Glomerular endothelial cell (primary cell): ENCODE data around the gene RAVER2. TPM values are rescaled to one million over a fixed set of nuclear protein-coding genes. Genes with fewer than 3 reads are reported as not detected.
"Not testable (repeated sequence)": the region's sequence is repeated elsewhere in the genome, so short reads cannot be mapped to it uniquely, and the experiment has no call there.

Experiments used
- DNase-seq: peaks from one replicate; pipeline ENCODE4 v3.0.0-alpha.2; 2011; ENCODE audit warnings: low read depth, low spot score; ENCODE audit errors: extremely low read depth
- total RNA-seq: library from RNA; depleted of rRNA; stranded (reverse); fragments of >200 nt; gene quantifications from 2 replicates; pipeline ENCODE4 v1.2.3, GENCODE V29; 2015

The RAVER2 gene
- 8.3 and 9.8 TPM in 2 replicates for total RNA-seq

- DNase-seq = no peak
These were observed at the start of gene RAVER2 for GRCh38 chr1:64744492-64745180. TSS of gene RAVER2 (plus strand) at chr1:64745075. CDS start at chr1:64745173, 98 bp downstream.

GRCh38 chr1:64696879-64697278 is 48.0 kb upstream of the RAVER2 start:
- no peak for DNase-seq

GRCh38 chr1:64699327-64699726 is 45.5 kb upstream of the RAVER2 start:
- no peak for DNase-seq

GRCh38 chr1:64701071-64701470 is 43.8 kb upstream of the RAVER2 start:
- DNase-seq = no peak

GRCh38 chr1:64701886-64702285 is 43.0 kb upstream of the RAVER2 start:
- DNase-seq = no peak

- not testable (repeated sequence) for DNase-seq
These were observed 42.2 kb upstream of the RAVER2 start for GRCh38 chr1:64702670-64703069.

GRCh38 chr1:64703600-64703999 is 41.3 kb upstream of the RAVER2 start:
- no peak for DNase-seq

- DNase-seq = no peak
These were observed 39.3 kb upstream of the RAVER2 start for GRCh38 chr1:64705591-64705990.

GRCh38 chr1:64711266-64711665 is 33.6 kb upstream of the RAVER2 start:
- DNase-seq = no peak

GRCh38 chr1:64712049-64712448 is 32.8 kb upstream of the RAVER2 start:
- DNase-seq = no peak

GRCh38 chr1:64715186-64715585 is 29.7 kb upstream of the RAVER2 start:
- DNase-seq = no peak

GRCh38 chr1:64721135-64721534 is 23.7 kb upstream of the RAVER2 start:
- DNase-seq = no peak

- no peak for DNase-seq
These were observed 23.2 kb upstream of the RAVER2 start for GRCh38 chr1:64721576-64722145.

GRCh38 chr1:64727861-64728260 is 17.0 kb upstream of the RAVER2 start:
- DNase-seq = no peak

- no peak for DNase-seq
These were observed 11.1 kb upstream of the RAVER2 start for GRCh38 chr1:64733581-64734286.

- no peak for DNase-seq
These were observed 10.6 kb upstream of the RAVER2 start for GRCh38 chr1:64734287-64734652.

GRCh38 chr1:64740687-64741086 is 4.2 kb upstream of the RAVER2 start:
- not testable (repeated sequence) for DNase-seq

- DNase-seq = no peak
These were observed 852 bp upstream of the RAVER2 start for GRCh38 chr1:64743954-64744491.

- DNase-seq = no peak
These were observed 508 bp downstream of the RAVER2 start for GRCh38 chr1:64745181-64745985.

GRCh38 chr1:64745986-64746940 is 1.4 kb downstream of the RAVER2 start:
- DNase-seq = no peak
